GM19467 (cell line): ENCODE results near the gene ARHGEF16.

Experiments
- ATAC-seq: cut with Tn5 transposase; IDR thresholded peaks from one replicate; pipeline ENCODE4 v1.9.1; 2021; ENCODE audit warnings: mild to moderate bottlenecking, moderate library complexity; ENCODE audit not compliant: unreplicated experiment

ARHGEF16 gene

GRCh38 chr1:3479511-3480368, 25.3 kb downstream of the ARHGEF16 start:
- ATAC-seq = no peak

DNA sequence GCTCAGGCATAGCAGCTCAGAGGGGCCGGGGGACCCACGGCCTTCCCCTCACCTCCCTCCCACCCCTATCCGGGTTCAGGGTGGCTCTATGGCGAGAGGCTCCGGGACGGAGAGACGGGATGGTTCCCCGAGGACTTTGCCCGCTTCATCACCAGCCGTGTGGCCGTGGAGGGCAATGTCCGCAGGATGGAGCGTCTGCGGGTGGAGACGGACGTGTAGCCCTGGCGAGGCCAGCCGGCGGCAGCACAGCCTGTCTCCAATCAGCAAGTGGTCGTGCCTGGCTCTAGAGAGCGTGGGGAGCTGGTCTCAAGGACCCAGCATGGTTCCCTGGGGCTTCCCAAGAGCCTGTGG, 25.9 kb downstream of the ARHGEF16 start:
- no peak for ATAC-seq

- ATAC-seq = no peak
These were observed 26.6 kb downstream of the ARHGEF16 start for GRCh38 chr1:3481046-3481445.

GRCh38 chr1:3481836-3482375, 27.4 kb downstream of the ARHGEF16 start:
- ATAC-seq = no peak

DNA sequence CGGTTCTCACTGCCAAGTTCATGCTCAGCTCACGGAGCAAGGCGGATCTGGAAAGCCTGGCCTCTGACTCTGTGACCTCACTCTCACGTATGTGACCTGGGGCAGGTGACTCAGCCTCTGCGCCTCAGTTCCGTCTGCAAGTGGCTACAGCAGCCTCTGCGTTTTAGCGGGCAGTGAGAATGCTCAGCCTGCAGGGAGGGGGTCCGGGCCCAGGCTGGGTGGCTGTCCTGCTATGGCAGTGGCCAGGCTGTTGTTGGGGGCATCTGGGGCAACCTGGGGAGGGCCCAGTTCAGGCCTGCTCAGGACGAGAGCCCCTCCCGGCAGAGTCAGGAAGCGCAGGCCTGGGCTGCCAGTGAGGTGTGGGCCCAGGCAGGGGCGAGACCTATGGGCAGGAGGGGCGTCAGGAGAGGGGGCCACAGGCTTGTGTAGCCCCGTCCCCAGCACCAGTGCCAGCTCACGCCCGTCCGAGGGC, 27.9 kb downstream of the ARHGEF16 start:
- ATAC-seq = no peak

GRCh38 chr1:3483380-3483779, 28.9 kb downstream of the ARHGEF16 start:
- ATAC-seq = no peak

DNA sequence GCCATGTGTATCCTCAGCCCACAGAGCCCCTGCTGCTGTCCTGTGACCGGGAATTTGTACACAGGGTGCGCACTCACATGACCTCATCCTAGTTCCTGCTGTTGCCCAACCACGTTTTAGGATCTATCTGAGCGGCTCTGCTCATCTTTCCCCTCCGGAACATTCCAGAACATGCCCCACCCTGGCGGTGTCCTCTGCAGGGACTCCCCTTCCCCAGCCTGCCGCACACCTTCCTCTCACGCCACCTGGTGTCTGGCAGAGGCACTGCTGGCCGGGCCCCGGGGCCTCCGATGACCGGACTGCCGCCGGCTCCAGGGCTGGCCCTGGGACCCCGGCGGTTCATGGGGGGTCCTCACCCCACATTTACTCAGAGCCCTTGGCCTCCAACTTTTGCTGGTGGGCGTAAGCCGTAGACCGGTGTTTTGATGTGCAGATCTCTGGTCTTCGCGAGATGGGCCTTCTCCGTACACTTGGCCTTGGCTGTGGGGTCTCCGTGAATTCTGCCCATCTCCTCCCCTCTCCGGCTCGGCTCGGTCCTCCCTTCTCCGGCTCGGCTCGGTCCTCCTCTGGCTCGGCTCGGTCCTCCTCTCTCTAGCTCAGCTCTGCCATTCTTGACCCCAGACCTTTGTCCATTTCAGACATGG, 29.5 kb downstream of the ARHGEF16 start:
- ATAC-seq = no peak

DNA sequence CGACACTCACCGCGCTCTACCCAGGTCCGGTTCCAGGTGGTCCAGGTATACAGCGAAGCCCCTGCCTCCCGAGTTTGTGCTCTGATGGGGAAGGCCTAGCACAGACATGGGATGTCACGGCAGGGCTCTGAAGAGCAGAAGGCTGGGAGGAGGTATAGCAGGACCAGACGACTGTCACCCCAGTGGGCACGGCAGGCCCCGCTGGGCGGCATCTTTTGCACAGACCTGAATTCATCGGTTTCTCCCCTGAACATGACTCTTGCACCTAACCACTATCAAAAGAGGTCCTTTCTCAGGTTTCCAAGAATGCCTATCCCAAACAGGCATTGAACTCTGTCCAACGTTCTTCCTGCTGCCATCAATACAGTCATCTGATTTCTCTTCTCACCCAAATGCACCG, 30.6 kb downstream of the ARHGEF16 start:
- ATAC-seq = no peak

- no peak for ATAC-seq
These were observed 34.0 kb downstream of the ARHGEF16 start for GRCh38 chr1:3488432-3488831.

DNA sequence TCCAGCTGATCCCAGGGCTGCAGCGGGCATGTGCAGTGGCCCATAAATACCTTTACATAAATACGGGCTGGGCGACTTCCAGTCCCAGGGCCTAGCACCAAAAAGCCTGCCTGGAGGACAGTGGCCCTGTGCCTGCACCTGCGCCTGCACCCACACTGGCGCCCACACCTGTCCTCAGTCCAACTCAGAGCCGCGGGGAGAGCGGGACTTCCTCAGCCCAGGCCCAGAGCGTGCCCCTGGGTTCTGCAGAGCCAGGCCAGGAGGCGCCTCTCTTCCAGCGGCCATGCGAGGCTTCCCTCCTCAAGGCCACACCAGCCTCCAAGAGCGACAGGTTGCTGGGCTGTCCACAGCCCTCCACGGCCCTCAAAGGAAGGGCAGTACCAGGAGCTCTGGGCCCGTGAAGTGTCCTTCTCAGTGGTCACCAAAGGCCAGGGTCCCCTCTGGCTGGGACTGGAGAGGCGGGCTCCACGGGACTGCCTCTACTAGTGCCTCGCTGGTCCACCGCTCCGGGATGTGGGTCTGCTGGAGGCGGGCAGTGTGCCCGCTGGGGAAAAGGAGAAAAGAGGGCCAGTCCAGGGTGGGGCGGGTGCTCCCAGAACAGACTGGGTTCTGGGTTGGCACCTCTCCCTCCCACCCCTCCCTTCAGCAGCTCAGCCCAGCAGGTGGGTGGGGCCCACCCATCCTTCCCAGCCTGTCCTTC, 35.7 kb downstream of the ARHGEF16 start:
- ATAC-seq = no peak

DNA sequence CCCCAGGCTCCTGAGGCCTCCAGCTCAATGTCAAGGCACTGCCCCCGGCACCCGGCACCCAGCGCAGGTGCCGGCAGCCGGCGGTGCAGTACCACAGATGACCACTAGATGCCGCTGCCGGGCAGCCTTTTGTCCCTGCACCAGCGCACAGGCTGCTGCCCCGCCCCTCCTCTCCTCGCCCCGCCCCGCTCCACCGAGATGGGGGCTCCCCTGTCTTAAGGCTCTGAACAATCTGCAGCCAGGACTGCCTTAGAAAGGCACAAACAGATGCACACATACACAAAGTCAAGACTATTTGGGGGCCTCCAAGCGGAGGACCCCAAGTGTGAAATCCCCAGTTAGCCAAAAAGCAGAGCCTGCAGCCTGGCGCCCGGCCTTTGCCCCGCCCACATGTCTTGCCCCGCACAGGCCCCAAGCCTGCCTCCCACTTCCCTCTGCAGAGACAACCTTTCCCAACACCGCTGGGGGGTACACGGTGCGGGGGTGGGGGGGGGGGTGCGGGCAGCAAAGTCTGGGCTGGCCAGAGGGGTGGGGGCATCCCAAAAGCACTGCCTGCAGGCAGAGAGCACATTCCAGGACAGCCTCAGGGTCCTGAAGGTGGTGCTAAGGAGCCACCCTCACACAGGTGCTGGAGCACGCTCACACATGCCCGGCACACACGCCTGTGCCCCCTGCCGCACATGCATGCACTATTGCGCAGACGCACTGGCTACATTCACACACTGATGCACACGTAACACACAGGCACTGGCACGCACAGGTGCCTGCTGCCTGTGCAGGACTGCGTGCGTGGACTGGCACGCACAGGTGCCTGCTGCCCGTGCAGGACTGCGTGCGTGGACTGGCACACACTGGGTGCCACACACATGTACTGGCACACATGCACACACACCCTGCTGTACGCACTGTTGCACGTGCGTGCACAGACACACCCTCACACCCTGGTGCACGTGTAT, 37.1 kb downstream of the ARHGEF16 start:
- peak; percentile 74 for ATAC-seq

DNA sequence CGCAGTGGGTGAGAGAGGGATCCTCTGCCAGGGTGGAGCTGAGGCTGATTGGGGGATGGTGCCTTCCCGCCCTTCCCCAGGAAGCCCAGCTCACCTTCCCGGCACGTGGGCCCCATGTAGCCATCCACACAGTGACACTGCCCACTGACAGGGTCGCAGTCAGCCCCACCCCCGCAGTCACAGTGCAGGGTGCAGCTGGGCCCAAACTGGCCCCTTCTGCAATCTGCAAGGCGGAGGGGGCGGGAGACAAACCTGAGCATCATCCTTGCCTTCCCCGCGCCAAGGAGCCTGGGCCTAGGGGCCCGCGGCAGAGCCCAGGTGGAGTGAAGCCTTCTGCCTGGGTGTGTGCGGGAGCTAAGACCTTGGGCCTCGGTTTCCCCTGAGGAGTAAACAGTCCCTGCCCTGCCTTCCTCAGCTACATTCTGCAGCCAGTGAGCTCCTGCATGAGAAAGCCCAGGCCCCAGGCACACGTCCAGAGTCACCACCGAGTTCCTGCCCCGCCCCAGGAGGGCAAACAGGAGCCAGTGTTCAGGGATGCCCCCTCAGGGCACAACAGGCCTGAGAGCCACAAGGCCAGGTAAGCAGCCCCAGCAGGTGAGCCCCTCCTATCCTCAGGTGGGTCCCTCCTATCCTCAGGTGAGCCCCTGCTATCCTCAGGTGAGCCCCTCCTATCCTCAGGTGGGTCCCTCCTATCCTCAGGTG, 38.2 kb downstream of the ARHGEF16 start:
- ATAC-seq = no peak

DNA sequence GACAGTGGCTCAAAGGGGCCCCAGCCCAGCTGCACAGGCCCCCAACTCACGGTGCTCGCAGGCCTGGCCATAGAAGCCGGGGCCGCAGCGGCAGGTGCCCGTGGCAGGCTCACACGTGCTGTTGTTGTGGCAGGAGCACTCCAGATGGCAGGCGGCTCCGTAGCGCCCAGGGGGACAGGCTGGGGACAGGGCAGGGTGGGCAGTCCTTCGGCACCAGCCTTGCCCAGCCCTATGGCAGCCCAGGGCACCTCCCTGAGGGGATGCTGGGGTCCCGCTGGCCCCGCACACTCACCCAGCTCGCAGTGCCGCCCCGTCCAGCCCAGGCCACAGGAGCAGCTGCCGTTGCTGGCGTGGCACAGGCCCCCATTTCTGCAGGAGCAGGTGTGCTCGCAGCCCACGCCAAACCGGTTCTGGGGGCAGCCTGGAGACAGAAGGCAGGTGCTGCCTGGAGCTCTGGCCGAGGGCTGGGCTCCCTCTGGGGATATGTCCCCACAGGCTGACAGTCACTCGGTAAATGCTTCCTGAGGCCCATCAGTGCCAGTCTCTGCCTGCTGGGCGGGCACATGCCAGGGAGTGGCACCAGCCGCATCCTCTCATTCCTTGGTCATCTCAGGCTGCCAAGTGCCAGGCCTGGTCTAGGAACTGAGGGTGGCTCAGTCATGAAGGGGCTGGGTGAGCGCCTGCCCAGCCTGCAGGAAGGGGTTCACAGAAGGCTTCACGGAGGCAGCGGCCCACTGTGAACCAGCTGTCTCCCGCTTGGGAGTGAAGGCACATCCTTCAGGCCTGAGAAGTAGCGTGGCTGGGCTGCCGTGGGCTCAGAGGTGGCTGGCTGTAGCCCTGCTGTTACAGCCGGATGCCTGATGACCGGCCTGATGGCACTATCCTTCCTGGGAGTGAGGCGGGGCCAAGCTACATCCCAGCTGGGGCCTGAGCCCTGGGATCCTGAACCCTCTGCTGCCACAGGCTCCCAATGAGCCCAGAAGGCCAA, 40.1 kb downstream of the ARHGEF16 start:
- no peak for ATAC-seq

- no peak for ATAC-seq
These were observed 41.6 kb downstream of the ARHGEF16 start for GRCh38 chr1:3495776-3496745.

GRCh38 chr1:3496916-3497315, 42.5 kb downstream of the ARHGEF16 start:
- no peak for ATAC-seq

GRCh38 chr1:3497521-3497920, 43.1 kb downstream of the ARHGEF16 start:
- ATAC-seq = no peak

GRCh38 chr1:3498246-3498930, 43.9 kb downstream of the ARHGEF16 start:
- ATAC-seq = no peak
